ENCODE results near the gene EFL1. TPM values are rescaled to one million over a fixed set of nuclear protein-coding genes. Genes with fewer than 3 reads are reported as not detected.
"Not testable (repeated sequence)": the region's sequence is repeated elsewhere in the genome, so short reads cannot be mapped to it uniquely, and the experiment has no call there.

EFL1 gene
- 21.4 and 24.2 TPM in 2 replicates for total RNA-seq (2014; rRNA removed; shearing (Covaris generic))

DNA sequence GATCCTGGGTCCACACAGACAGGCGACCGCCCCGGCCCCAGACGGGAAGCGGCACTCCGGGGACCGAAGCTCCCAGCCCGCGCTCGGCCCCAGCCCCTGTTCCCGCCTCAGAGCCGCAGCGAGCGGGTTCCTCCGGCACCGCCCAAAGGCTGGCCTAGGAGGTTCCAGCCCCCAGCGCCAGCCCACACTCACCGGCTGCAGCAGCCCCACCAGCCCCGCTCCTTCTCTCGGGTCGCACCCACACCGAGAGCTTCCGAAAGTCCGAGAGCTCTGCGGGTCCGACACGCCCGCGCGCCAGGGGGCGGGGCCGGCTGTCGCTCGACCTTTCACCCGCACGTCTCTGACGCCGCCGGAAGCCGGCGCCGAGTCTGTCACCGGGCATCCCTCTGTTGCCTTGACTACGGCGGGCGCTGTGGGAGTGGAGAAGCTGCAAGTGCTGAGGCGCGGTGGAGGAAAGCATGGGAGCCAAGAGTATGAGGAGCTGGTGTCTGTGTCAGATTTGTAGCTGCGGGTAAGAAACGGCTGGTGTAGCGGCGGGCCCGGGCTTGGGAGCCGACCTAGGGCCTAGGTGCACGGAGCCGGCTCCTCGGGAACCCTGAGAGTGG, at the start of gene EFL1, which contains the start of gene SAXO2:
Gene EFL1, minus strand, starts transcription at position 313 of the 605 bp plus-strand sequence. CDS start 956 bp downstream, outside the sequence.
Gene SAXO2, plus strand, starts transcription at position 397 of the 605 bp plus-strand sequence. Its CDS starts 62 bp downstream, at position 459.
- peak; percentile 91 for DNase-seq
- Histone ChIP-seq H3K4me3 (ENCODE audit: insufficient read depth, low read depth, low read length) (peak within 1 kb of the TSS; percentile 91), H3K27me3 (ENCODE audit: control insufficient read depth, insufficient read depth, low read length) (no peaks in the 10 kb centered on the region), H3K36me3 (replicated peaks; ENCODE audit: control insufficient read depth, insufficient read depth, low read length) (no peaks in the 10 kb centered on the region; the same call in 1 of the 2 replicates)

DNA sequence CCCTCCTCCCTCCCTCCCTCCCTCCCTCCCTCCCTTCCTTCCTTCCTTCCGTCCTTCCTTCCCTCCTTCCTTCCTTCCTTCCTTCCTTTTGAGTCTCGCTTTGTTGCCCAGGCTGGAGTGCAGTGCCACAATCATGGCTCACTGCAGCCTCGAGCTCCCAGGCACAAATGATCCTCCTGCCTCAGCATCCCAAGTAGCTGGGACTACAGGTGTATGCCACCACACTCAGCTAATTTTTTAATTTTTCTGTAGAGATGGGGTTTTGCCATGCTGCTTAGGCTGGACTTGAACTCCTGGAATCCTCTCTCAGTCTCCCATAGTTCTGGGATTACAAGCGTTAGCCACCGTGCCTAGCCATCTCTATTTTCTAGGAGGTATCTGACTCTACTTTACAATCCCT, 48.8 kb upstream of the EFL1 start:
- H3K36me3 ChIP-seq (replicated peaks; ENCODE audit: control insufficient read depth, insufficient read depth, low read length); H3K4me3 ChIP-seq (ENCODE audit: insufficient read depth, low read depth, low read length); DNase-seq; H3K27me3 ChIP-seq (ENCODE audit: control insufficient read depth, insufficient read depth, low read length): not testable (repeated sequence)

DNA sequence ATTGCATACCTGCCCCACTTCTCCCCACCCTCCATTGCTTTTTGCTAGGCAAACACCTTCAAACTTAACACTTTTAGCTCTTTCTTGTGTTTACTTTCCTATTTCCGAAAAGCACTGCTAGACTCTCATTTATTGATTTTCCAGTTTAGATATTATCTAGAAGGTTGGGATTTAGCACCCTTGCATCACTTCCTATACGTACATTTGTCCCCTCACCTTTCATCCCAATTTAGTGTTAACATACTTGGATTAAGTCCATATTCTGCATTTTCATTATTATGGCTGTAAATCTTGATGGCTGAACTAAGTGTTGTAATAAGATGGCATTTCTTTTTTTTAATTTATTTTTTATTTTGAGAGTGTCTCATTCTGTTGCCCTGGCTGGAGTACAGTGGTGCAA, 47.3 kb upstream of the EFL1 start:
- no peak for DNase-seq
- no peak overlapping the region for H3K4me3 ChIP-seq (ENCODE audit: insufficient read depth, low read depth, low read length)
- no peaks in the 10 kb centered on the region for H3K36me3 ChIP-seq (replicated peaks; ENCODE audit: control insufficient read depth, insufficient read depth, low read length)
- H3K27me3 ChIP-seq (ENCODE audit: control insufficient read depth, insufficient read depth, low read length): no peaks in the 10 kb centered on the region

DNA sequence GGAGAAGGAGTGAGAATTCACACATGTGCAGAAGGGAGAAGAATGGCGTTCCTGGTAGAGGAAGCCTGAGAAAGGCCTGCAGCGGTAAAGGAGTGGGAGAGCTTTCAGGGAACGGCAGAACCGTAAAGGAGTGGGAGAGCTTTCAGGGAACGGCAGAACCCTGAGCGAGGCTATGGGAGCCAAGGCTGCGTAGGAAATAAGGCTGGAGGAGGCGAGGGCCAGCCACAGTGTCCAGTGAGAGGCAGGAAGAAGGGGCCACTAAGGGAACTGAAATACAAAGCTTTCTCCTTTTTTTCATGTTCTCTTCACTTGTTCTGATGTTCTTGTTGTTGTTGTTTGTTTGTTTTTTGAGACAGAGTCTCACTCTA, 45.2 kb upstream of the EFL1 start:
- Histone ChIP-seq H3K27me3 (ENCODE audit: control insufficient read depth, insufficient read depth, low read length) (no peaks in the 10 kb centered on the region), H3K36me3 (replicated peaks; ENCODE audit: control insufficient read depth, insufficient read depth, low read length) (no peaks in the 10 kb centered on the region), H3K4me3 (ENCODE audit: insufficient read depth, low read depth, low read length) (no peak overlapping the region)
- no peak for DNase-seq

DNA sequence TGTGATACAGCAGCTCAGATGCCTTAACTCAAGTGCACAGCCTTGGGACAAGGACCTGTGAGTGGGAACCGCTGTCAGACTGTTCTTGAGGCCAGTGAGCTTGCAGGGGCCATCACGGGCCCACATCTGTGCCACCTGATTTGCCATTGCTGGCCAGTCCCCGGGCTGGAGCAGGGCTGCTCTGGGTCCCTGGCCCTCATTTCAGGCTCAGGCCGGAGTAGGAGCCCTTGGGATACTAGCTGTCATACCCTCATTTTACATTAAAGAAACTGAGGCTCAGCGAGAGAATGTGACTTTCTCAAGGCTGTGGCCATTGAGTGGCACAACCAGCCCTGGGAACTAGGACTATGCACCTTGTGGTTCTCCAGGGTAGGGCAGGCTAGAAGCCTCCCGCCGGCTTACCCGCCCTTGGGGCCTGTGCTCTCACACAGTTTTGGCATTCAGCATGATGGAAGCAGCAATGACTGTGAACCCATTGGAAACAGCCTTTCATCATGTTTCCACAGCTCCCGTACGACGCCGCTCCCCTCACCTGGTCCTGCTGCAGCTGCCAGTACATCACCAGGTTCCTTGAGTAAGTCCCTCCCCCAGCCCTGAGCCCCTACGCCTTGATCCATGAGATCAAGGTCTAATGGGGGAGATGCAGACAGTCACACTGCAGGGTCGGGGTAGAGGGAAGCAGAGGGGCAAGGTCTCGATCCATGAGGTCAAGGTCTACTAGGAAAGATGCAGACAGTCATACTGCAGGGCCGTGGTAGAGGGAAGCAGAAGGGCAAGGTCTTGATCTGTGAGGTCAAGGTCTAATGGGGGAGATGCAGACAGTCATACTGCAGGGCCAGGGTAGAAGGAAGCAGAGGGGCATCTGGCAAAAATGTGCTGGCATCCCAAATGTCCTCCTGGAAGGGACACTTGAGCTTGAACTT, 44.5 kb upstream of the EFL1 start:
- Histone ChIP-seq H3K36me3 (replicated peaks; ENCODE audit: control insufficient read depth, insufficient read depth, low read length) (no peaks in the 10 kb centered on the region), H3K4me3 (ENCODE audit: insufficient read depth, low read depth, low read length) (no peak overlapping the region), H3K27me3 (ENCODE audit: control insufficient read depth, insufficient read depth, low read length) (no peaks in the 10 kb centered on the region)
- DNase-seq: peak; percentile 59

DNA sequence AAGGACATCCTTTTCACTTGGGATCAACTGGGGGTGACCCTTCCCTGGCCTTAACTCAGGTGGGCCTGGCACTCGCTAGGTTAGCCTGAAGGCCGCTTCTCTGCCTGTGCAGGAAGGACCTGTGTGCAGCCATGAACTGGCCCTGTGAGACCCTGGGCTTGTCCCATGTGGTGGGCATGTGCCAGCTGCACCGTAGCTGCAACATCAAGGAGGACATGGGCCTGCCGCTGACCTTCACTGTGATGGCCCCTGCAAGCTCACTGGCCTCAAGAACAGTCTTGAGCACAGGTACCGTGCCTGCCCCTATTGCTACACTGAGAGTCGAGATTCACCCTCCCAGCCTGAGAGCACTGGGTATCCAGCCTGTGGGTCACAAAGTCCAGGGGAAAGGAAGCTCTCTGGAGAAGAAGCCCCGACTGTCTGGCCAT, 43.1 kb upstream of the EFL1 start:
- Histone ChIP-seq H3K27me3 (ENCODE audit: control insufficient read depth, insufficient read depth, low read length) (no peaks in the 10 kb centered on the region), H3K4me3 (ENCODE audit: insufficient read depth, low read depth, low read length) (no peak overlapping the region), H3K36me3 (replicated peaks; ENCODE audit: control insufficient read depth, insufficient read depth, low read length) (no peaks in the 10 kb centered on the region)
- DNase-seq: no peak

DNA sequence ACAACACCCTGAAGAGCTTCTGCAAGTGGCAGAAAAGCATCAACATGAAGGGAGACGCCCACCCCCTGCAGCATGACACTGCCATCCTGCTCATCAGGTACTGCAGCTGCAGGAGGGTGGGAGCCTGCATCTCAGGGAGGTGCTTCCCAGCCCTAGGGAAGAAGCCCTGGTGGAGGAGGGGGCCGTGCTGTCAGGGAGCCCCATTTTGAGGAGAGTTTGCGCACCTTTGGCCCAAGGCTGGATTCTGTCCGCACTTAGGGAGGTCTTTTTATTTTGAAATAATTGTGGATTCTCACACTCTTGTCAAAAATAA, 42.2 kb upstream of the EFL1 start:
- DNase-seq: peak; percentile 35
- H3K27me3 ChIP-seq (ENCODE audit: control insufficient read depth, insufficient read depth, low read length): no peaks in the 10 kb centered on the region
- H3K4me3 ChIP-seq (ENCODE audit: insufficient read depth, low read depth, low read length): no peak overlapping the region
- no peaks in the 10 kb centered on the region for H3K36me3 ChIP-seq (replicated peaks; ENCODE audit: control insufficient read depth, insufficient read depth, low read length)

DNA sequence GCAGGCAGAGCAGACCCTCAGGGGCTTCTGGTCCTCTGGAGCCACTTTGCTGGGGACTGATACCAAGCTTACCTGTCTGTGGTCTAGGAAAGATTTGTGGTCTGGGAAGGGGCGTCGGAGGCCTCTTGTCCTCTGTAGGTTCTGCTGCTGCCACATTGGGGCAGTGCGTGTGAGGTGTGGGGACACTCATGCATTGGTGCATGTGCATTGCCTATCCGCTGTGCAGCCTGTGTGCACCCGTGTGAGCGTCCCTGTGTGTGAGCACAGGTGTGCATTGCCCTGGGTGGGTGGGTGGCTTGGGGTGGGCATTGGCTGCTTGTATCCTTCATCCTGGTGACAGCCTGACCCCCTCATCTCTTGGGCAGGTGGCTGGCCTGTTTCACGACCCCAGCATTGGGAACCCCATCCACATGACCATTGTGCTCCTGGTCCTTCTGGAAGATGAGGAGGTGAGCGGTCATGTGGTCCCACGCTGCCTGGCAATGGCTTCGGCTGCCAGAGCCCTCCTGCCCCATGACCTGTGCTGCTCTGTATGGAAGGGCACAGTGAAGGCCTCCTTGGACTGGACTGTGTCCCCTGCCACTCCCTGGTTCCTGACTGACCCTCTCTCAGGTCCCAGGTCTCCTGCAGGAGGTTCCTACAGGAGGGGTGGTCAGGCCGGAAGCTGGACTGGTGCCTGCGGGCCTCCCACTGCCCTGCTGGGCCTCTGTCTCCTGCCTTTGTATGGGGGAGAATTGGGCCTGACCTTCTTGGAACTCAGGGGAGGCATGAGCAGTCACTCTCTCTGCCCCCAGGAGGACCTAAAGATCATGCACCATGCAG, 41.6 kb upstream of the EFL1 start:
- no peak for DNase-seq
- no peaks in the 10 kb centered on the region for H3K36me3 ChIP-seq (replicated peaks; ENCODE audit: control insufficient read depth, insufficient read depth, low read length)
- H3K4me3 ChIP-seq (ENCODE audit: insufficient read depth, low read depth, low read length): no peak overlapping the region
- H3K27me3 ChIP-seq (ENCODE audit: control insufficient read depth, insufficient read depth, low read length): no peaks in the 10 kb centered on the region

DNA sequence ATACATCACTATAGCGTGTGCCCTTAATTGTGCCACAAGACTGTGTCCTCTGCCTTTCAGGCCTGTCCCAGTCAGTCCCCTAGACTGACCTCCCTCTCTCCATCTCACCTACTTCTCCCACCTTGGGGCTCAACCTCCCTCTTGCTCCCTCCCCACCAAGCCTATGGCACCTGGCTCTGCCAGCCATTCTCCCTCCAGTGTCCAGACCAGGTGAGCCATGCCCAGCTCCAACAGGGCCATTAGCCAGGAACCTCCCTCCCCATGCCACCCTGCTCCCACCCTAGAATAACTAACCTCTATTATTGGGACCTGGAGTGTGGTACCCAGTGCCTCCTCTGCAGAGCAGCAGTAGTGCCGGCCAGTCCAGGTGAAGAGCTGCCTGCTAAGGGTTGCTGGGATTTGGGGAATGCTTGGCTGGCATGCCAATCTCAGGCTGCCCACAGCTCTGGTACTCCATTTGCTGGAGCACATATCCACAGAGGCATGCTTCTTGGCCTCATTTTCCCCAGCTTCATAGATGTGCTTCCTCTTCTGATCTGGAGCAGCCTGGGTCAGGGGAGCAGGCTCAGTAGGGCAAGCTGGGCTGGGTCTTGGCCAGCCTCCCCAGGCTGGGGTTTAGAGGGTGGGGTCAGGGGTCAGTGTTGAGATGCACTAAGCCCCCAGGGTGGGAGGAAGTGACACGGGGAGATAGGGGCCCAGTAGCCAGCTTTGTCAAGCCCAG, 38.9 kb upstream of the EFL1 start:
- no peaks in the 10 kb centered on the region for H3K36me3 ChIP-seq (replicated peaks; ENCODE audit: control insufficient read depth, insufficient read depth, low read length)
- no peaks in the 10 kb centered on the region for H3K27me3 ChIP-seq (ENCODE audit: control insufficient read depth, insufficient read depth, low read length)
- no peak overlapping the region for H3K4me3 ChIP-seq (ENCODE audit: insufficient read depth, low read depth, low read length)
- DNase-seq: no peak

DNA sequence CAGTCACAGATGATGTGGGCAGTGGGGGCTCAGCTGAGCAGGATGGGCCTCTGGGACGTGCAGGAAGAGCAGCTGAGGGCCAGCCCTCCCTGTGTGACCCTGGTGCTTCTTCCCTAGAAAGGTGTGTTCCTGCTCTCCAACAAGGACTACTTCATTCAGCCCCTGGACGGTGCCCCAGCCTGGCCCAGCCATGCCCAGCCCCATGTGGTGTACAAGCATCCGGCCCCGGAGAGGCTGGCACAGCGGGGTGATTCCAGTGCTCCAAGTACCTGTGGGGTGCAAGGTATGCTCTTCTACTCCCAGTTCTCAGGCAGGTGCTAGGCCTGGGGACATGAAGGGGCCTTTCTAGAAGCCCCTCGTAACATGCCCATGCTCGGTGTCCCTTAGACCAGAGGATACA, 38.3 kb upstream of the EFL1 start:
- H3K27me3 ChIP-seq (ENCODE audit: control insufficient read depth, insufficient read depth, low read length): no peaks in the 10 kb centered on the region
- DNase-seq: peak; percentile 16
- H3K4me3 ChIP-seq (ENCODE audit: insufficient read depth, low read depth, low read length): no peak overlapping the region
- H3K36me3 ChIP-seq (replicated peaks; ENCODE audit: control insufficient read depth, insufficient read depth, low read length): no peaks in the 10 kb centered on the region

DNA sequence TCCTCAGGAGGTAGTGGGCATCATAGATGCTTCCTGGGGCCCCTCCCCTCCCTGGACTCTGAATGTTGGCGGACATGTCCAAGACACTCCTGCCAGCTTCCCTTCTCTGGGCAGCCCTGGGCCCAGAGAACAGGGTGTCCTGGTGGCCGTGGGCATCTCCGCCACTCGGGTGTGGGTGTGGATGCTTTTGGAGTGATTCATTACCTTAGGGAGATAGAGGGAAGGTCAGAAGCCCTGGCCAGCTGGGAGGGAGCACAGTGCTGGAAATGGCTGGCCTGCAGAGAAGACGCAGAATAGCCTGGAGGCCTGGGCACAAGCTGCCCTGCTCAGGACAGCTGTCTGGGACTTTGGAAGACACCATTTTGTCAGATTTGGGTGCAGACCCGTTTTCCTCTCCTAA, 37.8 kb upstream of the EFL1 start:
- not testable (repeated sequence) for H3K36me3 ChIP-seq (replicated peaks; ENCODE audit: control insufficient read depth, insufficient read depth, low read length); H3K4me3 ChIP-seq (ENCODE audit: insufficient read depth, low read depth, low read length); H3K27me3 ChIP-seq (ENCODE audit: control insufficient read depth, insufficient read depth, low read length); DNase-seq

DNA sequence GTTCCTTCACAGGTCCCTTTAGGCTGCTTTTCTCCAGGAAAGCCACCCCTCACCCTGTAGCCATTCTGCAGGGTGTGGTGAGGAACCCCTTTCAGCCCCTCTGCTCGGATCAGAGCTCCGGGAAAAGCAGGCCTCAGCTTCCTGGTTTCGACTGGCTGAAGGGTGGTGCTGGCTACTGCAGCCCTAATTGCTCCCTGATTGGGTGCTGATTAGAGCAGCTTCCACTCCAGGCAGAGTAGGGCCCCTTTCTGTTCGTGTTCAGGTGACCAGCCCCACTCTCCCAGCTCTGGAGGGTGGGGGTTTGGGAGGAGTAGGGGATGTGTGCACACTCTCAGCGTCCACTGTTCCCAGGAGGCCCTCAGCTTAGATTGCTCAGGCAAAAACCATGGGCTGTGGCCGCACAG, 37.0 kb upstream of the EFL1 start:
- peak; percentile 17 for DNase-seq
- not testable (repeated sequence) for H3K36me3 ChIP-seq (replicated peaks; ENCODE audit: control insufficient read depth, insufficient read depth, low read length); H3K27me3 ChIP-seq (ENCODE audit: control insufficient read depth, insufficient read depth, low read length); H3K4me3 ChIP-seq (ENCODE audit: insufficient read depth, low read depth, low read length)

DNA sequence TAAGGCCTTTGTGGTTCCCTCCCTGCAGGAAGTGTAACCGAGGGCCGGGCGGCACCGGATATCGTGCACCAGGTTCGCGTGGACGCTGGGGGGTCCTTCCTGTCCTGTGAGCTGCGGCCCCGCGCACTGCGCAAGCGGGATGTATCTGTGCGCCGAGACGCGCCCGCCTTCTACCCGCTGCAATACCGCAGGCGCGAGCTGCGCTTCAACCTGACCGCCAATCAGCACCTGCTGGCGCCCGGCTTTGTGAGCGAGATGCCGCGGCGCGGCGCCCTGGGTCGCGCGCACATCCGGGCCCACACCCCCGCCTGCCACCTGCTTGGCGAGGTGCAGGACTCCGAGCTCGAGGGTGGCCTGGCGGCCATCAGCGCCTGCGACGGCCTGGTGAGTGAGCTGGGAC, 36.0 kb upstream of the EFL1 start:
- Histone ChIP-seq H3K27me3 (ENCODE audit: control insufficient read depth, insufficient read depth, low read length) (no peaks in the 10 kb centered on the region), H3K4me3 (ENCODE audit: insufficient read depth, low read depth, low read length) (no peak overlapping the region), H3K36me3 (replicated peaks; ENCODE audit: control insufficient read depth, insufficient read depth, low read length) (no peaks in the 10 kb centered on the region)
- DNase-seq: peak; percentile 28

DNA sequence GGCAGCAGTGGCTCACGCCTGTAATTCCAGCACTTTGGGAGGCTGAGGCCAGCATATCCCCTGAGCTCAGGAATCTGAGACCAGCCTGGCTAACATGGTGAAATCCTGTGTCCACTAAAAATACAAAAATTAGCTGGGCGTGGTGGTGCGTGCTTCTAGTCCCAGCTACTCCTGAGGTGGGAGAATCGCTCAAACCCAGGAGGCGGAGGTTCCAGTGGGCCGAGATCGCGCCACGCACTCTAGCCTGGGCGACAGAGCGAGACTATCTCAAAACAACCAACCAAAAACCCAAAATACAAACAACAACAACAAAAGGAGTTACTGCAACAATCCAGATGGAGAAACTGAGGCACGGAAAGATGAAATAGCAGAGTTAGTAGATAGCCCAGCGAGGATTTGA, 35.5 kb upstream of the EFL1 start:
- DNase-seq: no peak
- Histone ChIP-seq H3K27me3 (ENCODE audit: control insufficient read depth, insufficient read depth, low read length) (no peaks in the 10 kb centered on the region), H3K36me3 (replicated peaks; ENCODE audit: control insufficient read depth, insufficient read depth, low read length) (no peaks in the 10 kb centered on the region), H3K4me3 (ENCODE audit: insufficient read depth, low read depth, low read length) (no peak overlapping the region)

Data from H7 (cell line).